Coronary artery (tissue), 2 donors: Measurements from ENCODE around the gene GOSR2.

Experiments used
- DNase-seq: peaks from one replicate; pipeline ENCODE4 v3.0.0-alpha.2; 2017; ENCODE audit warnings: low spot score
- H3K27ac ChIP-seq, 2 donors: fragments of 200-600 bp; sonication (generic); one replicate each; pipeline ENCODE4 v1.5.1; 2016 to 2019
- H3K4me3 ChIP-seq: fragments of 200-600 bp; sonication (generic); 2 replicates; pipeline ENCODE4 v1.5.1; 2016; ENCODE audit warnings: mild to moderate bottlenecking, moderate library complexity
- TF ChIP-seq, protein P1 (sequence below): fragments of 200-600 bp; sonication (generic); IDR thresholded peaks from one replicate; pipeline ENCODE4 v1.5.1; 2019; ENCODE audit warnings: antibody characterized with exemption

Gene GOSR2

DNA sequence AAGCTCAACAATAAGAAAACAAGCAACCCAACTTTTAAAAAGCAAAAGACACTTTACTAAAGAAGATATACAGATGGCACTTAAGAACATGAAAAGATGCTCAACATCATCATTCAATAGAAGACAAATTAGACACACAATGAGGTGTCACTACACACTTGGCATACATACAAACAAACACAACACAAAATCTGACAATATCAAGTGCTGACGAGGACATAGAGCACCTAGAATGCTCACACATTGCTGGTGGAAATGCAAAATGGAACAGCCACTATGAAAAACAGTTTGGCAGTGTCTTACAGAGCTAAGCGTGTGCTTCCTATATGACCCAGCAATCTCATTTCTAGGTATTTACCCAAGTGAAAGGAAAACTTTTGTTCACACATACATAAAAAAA, 37.2 kb downstream of the GOSR2 start:
- no peak for DNase-seq
- H3K4me3 ChIP-seq: no peak overlapping the region
- H3K27ac ChIP-seq: no peak overlapping the region
- TF ChIP-seq, protein P1, sequence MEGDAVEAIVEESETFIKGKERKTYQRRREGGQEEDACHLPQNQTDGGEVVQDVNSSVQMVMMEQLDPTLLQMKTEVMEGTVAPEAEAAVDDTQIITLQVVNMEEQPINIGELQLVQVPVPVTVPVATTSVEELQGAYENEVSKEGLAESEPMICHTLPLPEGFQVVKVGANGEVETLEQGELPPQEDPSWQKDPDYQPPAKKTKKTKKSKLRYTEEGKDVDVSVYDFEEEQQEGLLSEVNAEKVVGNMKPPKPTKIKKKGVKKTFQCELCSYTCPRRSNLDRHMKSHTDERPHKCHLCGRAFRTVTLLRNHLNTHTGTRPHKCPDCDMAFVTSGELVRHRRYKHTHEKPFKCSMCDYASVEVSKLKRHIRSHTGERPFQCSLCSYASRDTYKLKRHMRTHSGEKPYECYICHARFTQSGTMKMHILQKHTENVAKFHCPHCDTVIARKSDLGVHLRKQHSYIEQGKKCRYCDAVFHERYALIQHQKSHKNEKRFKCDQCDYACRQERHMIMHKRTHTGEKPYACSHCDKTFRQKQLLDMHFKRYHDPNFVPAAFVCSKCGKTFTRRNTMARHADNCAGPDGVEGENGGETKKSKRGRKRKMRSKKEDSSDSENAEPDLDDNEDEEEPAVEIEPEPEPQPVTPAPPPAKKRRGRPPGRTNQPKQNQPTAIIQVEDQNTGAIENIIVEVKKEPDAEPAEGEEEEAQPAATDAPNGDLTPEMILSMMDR: no peak

DNA sequence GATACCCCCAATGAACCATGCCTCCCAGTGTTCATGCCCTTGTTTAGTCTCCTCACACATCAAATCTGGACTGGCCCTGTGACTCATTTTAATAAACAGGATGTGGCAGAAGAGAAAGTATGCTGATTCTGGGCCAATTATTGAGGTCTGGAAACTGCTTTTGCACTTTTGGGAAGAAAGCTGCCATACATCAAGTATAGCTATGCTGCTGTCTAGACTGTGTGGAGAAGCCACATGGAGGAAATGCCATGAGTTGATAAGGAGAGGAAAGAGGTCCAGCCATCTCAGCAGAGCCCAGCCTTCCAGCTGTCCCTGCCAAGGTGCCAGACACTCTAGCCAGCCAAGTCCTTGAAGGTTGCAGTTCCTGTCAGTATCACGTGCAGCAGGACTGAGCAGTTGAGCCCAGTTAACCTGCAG, 39.4 kb downstream of the GOSR2 start:
- TF ChIP-seq, protein P1: no peak
- H3K4me3 ChIP-seq: no peak overlapping the region
- DNase-seq: no peak
- no peak overlapping the region for H3K27ac ChIP-seq

DNA sequence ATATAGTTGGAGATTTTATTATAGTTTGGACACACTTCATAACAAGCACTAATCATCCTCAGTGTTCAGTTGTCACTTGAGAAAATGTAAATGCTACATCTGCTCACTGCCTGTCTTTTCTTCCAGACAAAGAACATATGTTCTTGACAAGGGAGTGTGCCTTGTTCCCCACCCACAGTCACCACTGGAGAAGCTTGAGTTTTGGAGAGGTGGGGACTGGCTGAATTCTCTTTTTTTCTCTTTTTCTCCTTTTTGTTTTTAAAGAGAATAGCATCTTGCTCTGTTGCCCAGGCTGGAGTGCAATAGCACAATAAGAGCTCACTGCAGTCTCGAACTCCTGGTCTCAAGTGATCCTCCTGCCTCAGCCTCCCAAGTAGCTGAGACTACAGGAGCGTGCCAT, 40.6 kb downstream of the GOSR2 start:
- no peak for DNase-seq
- no peak overlapping the region for H3K4me3 ChIP-seq
- H3K27ac ChIP-seq: no peak overlapping the region
- TF ChIP-seq, protein P1: no peak

DNA sequence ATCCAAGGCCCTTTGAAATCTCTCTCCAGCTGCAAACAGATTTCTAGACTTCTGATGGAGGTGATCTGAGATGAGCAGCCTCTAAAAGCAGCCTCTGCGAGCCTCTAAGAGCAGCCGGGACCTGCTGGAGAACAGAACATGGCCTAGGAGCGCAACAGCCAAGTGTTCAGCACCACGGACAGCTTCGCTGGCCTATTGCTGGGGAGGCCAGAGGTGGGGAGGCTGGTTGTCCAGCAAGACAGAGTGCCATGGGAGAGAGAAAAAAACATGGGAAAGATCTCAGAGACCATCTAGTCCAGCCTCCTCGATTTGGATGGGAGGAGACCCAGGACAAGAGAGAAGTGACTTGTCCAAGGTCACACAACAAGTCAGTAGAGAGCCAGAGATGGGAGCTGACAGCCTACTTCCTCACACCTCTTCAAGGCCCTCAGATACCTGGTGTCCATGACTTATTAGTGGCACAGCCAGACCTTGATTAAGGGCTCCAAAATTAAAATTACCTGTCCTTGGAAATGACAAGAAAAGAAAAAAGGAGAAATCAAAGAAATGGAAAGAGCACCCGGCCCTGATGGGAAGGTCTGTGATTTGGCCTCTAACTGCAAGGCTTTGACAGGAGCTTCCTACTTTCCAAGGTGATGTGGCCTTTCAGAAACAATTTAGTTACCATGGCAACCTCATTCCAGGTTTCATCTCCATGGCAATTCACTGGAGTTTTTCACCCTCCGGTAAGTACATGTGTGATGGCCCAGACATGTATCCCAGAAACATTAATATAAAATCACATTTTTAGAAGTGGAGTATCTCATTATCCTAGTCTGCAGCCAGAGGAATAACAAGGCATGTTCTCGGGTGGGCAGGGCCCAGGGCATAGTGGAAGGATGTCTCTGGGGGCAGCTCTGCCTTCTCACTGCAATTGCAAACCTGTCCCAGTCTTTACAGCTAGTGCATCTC, 41.6 kb downstream of the GOSR2 start:
- no peak for DNase-seq
- TF ChIP-seq, protein P1: no peak
- Histone ChIP-seq H3K27ac (no peak overlapping the region), H3K4me3 (no peak overlapping the region)

- TF ChIP-seq, protein P1: no peak
- DNase-seq: no peak
- Histone ChIP-seq H3K27ac (no peak overlapping the region), H3K4me3 (no peak overlapping the region)
Measured at GRCh38 chr17:46968224-46968834, 45.4 kb downstream of the GOSR2 start.

DNA sequence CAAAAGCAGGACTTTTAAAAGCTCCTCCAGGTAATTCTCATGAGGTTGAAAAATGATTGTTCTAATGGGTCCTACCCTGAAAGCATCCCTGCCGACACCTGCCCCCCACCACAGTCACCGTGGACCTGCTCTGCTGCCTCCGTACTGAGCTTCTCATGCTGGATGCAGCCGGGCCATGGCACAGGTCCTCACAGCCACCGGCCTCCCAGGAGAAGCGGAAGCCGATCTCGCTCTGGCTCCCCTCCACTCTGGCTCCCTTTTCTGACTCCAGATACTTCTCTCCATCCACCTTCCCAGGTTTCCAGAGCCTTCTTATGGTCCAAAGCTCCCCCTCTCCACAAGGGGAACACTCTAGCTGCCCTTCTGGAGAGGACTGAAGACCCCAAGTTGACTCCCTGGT, 45.9 kb downstream of the GOSR2 start:
- Histone ChIP-seq H3K4me3 (no peak overlapping the region), H3K27ac (no peak overlapping the region)
- TF ChIP-seq, protein P1: no peak
- no peak for DNase-seq
